Uterine smooth muscle cell (primary cell): ENCODE data around the gene DGKE. TPM values are rescaled to one million over a fixed set of nuclear protein-coding genes. Genes with fewer than 3 reads are reported as not detected.

Experiments
- total RNA-seq: library from RNA; depleted of rRNA; stranded (reverse); fragments of >200 nt; gene quantifications from 2 replicates; pipeline ENCODE4 v1.2.3, GENCODE V29; 2014

Gene DGKE
- total RNA-seq = 9.5 and 9.6 TPM in 2 replicates

DNA sequence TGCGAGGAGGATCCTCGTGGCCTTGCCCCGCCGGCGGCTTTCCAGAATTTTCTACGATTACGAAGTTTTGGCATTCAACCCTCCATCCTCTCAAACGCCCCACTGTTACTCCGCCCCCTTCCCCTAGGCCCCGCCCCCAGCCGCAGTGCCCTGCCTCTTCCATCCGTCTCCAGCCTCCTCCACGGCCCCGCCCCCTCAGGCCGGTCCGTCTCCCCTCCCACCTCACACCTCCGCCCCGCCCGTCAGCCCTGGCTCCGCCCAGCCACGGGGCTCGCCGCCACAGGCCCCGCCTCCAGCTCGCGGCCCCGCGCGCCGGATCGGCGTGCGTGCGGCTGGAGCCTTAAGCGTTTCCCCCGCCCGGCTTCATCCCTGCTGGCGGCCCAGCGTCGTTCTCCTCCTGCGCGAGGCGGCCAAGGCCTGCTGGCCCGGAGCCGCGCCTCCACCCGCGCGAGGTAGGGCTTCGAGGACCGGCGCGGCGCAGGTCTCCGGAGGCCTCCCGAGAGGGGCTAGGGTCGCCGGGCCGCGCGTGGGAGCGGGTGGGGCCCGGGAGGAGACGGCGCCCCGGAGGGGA, at the start of gene DGKE, which contains the start of gene C17orf67:
Gene DGKE (plus strand): TSS at position 343 of the 571 bp plus-strand sequence. CDS start 645 bp downstream, outside the sequence.
Gene C17orf67 (minus strand): TSS at position 112 of the 571 bp plus-strand sequence. CDS start 18,110 bp downstream, outside the sequence.

DNA sequence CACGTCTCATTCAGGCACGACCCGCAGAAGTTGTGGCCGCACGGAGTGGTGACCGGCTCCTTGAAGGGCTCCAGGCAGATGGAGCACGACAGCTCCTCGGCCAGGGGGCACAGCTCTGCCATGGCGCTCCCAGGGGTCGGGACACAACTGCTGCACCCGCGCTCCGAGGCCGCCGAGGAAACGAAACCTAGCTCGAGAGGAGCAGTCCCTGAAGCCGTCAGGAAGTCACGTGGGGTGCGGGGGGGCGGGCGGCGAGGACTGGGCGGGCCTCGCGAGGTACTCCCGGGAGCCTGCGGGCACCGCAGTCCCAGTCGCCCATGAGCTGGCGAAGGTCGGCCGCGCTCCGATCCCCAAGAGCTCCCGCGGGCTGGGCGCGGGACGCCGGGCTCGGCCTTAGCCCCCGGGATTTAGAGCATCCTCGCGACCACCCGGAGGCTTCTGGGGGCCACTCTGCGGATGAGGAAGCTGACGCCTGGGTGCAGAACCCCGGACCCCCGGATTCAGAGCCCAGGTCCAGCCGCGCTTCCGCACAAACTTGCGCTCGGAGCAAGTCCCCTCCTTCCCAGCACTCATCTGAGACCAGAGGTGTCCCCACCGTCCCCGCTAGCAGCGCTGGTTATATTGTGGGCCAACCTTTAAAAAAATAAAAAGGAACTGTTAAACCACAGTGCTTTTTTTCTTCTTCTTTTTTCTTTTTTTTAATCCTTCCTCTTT, 80.1 kb downstream of the DGKE start, which contains the start of gene TRIM25:
Gene TRIM25 (minus strand): TSS at position 183 of the 714 bp plus-strand sequence. CDS start 61 bp downstream, at position 122.

Other genes with a start within 250 kb of the DGKE start
- gene NOG, start 240.5 kb upstream of the DGKE start, total RNA-seq = 0.75 and 2.7 TPM in 2 replicates
- gene C17orf67, start 231 bp upstream of the DGKE start, total RNA-seq = 0.87 and 1.1 TPM in 2 replicates
- 32.6 and 52.9 TPM in 2 replicates for gene TRIM25, start 79.9 kb downstream of the DGKE start, total RNA-seq
- 13.6 and 17.9 TPM in 2 replicates for gene COIL, start 126.9 kb downstream of the DGKE start, total RNA-seq
- 48.0 and 72.7 TPM in 2 replicates for gene SCPEP1, start 144.0 kb downstream of the DGKE start, total RNA-seq